Measurements from ENCODE around the gene MCM9. TPM values are rescaled to one million over a fixed set of nuclear protein-coding genes. Genes with fewer than 3 reads are reported as not detected.

Gene MCM9
- 3.2 and 5.3 TPM in 2 replicates for total RNA-seq (2014; rRNA removed; shearing (Covaris generic))
- polyA plus RNA-seq (2015; cell fraction: cytosol; rRNA removed), result 2.6 and 2.7 TPM in 2 replicates
- polyA plus RNA-seq (2015; cell fraction: nucleus; rRNA removed), result 10.1 and 10.2 TPM in 2 replicates

GRCh38 chr6:118934461-118935330 lies at the start of gene MCM9:
Gene MCM9, minus strand, starts transcription at chr6:118935159. Its CDS starts 3,436 bp downstream, at chr6:118931723.
- DNase-seq (ENCODE audit: low read depth), result peak; percentile 84

GRCh38 chr6:118984342-118984741 lies 49.4 kb upstream of the MCM9 start:
- DNase-seq (ENCODE audit: low read depth), result no peak

DNA sequence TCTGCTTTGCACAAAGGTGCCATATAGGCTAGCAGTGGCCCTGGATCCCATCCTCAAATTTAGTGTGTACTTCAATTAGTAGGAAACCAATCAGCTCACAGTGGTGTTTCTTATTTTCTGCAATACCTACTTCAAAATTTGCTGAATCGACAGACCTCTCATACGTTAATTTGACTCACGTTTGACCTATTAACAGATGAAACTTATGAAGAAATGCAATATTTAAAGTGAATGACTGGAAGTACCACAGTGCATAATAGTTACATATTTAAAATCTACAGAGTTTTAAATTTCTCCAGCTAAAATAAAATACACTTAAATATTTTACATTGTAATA lies 47.6 kb upstream of the MCM9 start:
- DNase-seq (ENCODE audit: low read depth), result no peak

DNA sequence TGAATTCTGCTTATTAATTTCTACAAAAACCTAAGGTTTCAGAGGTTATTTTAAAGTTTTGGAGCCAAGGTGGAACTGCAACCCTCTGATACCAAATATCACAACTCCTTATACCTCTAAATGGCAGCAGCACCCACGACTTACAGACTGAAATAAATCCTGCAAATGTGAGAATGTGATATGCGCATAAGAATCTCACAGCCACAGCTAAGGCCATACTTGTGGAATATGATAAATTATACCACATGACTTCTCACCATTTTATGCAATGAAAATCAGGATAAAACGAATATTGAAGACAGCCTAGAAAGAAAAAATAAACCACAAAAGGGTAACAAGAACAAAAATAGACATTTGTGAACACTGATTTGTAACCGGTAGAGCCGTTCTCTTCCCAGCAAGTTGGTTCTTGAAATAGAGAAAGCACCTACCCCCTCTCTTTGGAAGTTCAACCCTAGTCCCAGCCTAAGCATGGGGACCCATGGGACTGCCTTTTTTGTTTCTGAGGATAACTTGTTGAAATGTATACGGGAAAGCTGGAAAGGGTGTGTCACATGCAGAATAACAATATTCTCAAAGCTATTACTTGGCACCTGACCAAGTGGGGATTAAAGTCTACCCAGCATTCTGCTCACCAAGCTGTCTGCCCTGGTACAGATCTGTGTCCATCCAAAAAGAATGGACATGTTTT lies 47.1 kb upstream of the MCM9 start:
- no peak for DNase-seq (ENCODE audit: low read depth)

- no peak for DNase-seq (ENCODE audit: low read depth)
Observed at GRCh38 chr6:118980063-118980462, 45.1 kb upstream of the MCM9 start.

DNA sequence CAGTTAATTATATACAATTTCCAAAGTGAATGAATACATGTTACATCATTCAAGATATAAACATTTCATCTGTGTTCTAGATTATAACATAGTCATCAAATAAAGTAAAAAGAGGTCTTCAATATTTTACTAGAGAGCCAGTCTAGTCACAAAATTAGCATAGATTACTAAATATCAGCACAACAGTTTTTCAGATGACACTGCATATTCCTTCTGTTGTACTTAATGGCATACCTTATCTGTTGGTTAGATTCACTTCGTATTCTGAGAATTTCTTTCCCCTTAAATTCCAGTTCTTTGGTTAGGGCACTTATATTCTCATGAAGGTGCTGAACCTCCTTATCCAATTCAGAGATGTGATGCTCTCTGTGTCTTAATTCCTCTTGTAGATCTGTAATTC lies 39.8 kb upstream of the MCM9 start:
- DNase-seq (ENCODE audit: low read depth), result no peak

- no peak for DNase-seq (ENCODE audit: low read depth)
Observed at GRCh38 chr6:118971682-118972081, 36.7 kb upstream of the MCM9 start.

GRCh38 chr6:118970866-118971265 lies 35.9 kb upstream of the MCM9 start:
- DNase-seq (ENCODE audit: low read depth), result no peak

DNA sequence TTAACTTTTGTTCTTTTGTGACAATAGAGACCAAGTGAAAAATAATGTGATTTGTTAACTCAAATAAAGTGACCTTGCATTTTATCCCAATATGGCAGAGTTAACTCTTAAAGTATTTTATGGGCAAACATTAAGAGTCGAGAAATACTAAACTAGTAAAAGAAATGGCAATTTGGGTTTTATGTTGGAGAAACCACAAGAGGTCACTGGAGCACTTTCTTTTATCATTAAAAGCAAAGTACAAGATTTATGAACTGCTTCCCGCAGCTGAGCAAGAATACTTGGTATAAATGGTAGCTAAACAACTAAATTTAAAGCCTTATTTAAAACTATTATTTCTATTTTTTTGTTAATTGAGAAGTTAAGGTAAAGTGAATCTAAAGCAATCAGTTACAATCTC lies 33.5 kb upstream of the MCM9 start:
- no peak for DNase-seq (ENCODE audit: low read depth)

DNA sequence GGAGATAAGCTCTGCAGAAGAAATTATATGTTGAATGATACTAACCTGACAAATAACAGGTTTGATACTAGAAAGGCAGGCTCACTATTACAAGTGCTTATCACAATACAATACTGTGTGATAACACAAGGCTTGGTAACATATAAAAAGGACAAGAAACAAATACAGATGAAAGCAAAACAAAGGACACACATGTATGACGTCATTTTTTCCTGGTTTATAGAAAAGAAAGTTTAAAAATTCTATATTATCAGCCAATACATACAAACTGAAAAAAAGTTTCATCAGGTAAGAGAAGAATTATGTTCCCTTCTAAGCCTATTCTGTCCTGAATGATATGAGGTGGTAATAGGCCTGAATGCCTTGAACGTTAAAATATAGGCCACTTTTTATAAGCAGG lies 32.3 kb upstream of the MCM9 start:
- DNase-seq (ENCODE audit: low read depth), result no peak

DNA sequence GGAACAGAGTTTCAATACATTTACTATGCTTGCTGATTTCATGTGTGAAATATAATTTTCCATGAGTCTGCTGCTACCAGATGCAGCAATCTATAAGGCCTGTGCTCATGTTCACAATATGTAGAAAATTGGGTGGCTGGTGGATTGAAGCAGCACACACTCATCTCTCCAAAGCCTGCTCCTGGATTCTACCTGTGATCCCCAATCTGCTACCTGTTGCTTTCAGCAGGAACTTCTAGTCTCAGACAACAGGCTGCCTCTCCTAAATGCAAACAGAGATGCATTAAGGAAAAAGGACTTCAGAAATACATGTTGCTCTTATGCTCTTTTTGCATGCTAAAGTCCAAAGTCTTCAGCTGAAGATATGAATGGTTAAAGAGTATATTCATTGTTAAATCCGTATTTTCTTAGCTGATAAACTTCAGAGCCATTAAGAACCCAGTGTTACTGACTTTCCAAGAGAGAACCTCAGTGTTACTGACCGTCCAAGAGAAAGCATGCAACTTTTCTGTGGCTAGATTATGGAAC lies 30.9 kb upstream of the MCM9 start:
- DNase-seq (ENCODE audit: low read depth), result no peak

DNA sequence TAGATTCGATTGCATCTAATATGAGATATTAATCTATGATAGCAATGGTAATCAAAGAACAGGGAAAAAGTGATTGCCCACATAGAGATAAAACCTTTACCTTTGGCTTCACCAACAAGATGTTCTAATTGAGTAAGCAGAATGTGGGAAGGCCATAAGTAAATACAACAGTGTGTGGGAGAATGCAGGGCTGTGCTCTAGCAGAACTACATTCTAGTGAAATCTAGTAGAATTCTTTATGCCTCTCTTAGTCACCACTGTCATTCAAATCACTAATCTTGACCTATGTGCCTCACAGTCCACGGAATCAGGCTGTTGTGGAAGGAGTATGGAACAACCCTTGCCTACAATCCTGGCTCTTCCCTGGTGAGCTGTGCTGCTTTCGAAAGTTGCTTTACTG lies 30.4 kb upstream of the MCM9 start:
- no peak for DNase-seq (ENCODE audit: low read depth)

DNA sequence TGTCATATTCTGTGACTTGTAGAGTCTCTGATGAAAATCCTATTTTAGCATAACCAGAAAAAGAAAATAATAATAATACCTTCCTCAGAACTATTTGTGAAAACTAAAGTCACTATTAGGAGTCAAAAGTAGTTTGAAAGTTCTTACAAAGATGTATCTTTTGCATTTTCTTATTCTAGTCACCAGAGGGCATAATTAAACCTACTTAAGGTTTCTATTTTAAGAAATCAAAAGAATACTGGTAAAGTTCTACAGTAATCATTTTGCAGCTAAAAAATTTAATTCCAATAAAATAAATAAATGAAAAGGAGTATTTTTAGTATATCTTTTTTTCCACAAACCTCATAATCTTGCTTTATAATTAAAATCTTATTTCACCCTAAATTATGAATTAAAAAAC lies 28.0 kb upstream of the MCM9 start:
- no peak for DNase-seq (ENCODE audit: low read depth)

GRCh38 chr6:118959903-118960302 lies 24.9 kb upstream of the MCM9 start:
- DNase-seq (ENCODE audit: low read depth), result no peak

DNA sequence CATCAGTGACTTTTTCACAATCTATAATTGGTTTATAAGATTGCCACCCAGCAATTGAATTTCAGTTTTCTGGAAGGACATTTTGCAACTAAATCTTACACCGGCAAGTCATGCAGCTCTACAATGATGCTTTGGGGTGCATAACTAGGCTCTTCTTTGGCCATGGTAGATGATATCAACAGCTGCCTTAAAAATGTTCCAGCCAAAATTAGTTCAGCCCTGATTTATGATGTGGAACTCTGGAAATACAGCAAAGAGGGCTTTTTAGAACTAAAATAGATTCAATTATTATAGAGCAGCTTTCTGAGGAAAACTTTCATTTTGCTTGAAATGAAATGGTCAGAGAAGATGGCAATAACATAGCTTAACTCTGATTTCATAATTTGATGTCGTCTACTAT lies 18.4 kb upstream of the MCM9 start:
- no peak for DNase-seq (ENCODE audit: low read depth)

DNA sequence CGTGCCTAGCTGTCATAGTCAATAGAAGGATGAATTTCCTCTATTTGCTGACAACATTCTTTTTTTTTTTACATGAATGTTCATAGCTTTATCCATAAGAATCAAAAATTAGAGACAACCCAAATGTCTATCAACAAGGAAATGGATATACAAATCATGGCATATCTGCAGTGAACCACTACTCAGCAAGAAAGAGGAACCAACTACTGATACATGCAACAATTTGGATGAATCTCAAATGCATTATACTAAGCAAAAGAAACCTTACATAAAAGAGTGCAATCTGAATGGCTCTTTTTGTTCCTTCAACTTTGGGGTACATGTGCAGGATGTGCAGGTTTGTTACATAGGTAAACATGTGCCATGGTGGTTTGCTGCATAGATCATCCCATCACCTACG lies 17.7 kb upstream of the MCM9 start:
- DNase-seq (ENCODE audit: low read depth), result no peak

- no peak for DNase-seq (ENCODE audit: low read depth)
Observed at GRCh38 chr6:118945217-118945616, 10.3 kb upstream of the MCM9 start.

DNA sequence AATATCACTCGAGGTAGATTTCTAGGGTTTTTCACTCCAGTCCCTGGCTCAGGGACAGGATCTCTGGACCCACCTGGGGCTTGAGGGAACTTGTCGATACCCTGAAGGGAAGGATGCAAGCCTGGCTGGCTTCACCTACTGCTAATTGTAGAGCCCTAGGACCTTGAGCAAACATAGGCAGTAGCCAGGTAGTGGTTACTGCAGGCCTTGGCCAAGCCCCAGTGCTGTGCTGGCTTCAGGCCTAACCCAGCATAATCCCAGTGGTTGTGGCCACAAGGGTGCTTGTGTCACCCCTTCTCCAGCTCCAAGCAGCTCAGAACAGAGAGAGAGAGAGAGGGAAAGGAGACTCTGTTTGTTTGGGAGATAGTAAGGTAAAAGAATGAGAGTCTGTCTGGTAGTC lies 5.8 kb upstream of the MCM9 start:
- no peak for DNase-seq (ENCODE audit: low read depth)

DNA sequence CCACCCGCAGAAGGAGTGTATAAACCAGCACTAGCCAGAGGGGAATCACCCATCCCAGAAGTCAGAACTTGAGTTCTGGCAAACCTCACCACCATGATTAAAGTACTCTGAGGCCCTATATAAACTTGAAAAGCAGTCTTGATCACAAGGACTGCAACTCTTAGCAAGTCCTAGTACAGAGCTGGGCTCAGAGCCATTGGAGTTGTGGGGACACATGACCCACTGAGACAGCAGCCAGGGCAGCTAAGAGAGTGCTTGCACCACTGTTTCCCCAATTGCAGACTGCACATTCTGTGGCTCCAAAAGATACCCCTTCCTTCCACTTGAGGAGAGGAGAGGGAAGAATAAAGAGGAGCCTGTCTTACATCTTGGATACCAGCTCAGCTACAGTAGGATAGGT lies 4.7 kb upstream of the MCM9 start:
- DNase-seq (ENCODE audit: low read depth), result no peak

GRCh38 chr6:118935978-118936703 lies 1.2 kb upstream of the MCM9 start:
- no peak for DNase-seq (ENCODE audit: low read depth)

- DNase-seq (ENCODE audit: low read depth), result no peak
Observed at GRCh38 chr6:118935331-118935668, 341 bp upstream of the MCM9 start.

Measured in HT1080 (cell line).